Activated CD8-positive, alpha-beta memory T cell treated with anti-CD3 and anti-CD28 coated beads, Interleukin-2, amount 50 U/mL, for 1 hour (primary cell): ENCODE data around the gene ITGAD.

ENCODE experiments used
- DNase-seq: peaks from one replicate; pipeline ENCODE4 v3.0.0-alpha.2; 2020; ENCODE audit errors: extremely low read depth

Gene ITGAD

GRCh38 chr16:31365131-31365865, 27.8 kb upstream of the ITGAD start:
- DNase-seq, result no peak

GRCh38 chr16:31367853-31368252, 25.3 kb upstream of the ITGAD start:
- DNase-seq, result no peak

- DNase-seq, result no peak
These were observed 22.1 kb upstream of the ITGAD start for GRCh38 chr16:31371008-31371407.

- no peak for DNase-seq
These were observed 21.3 kb upstream of the ITGAD start for GRCh38 chr16:31371619-31372484.

- DNase-seq, result no peak
These were observed 19.9 kb upstream of the ITGAD start for GRCh38 chr16:31373235-31373634.

GRCh38 chr16:31375231-31375630, 17.9 kb upstream of the ITGAD start:
- DNase-seq, result no peak

GRCh38 chr16:31376705-31377104, 16.4 kb upstream of the ITGAD start:
- no peak for DNase-seq

GRCh38 chr16:31377210-31377903, 15.8 kb upstream of the ITGAD start:
- no peak for DNase-seq

- no peak for DNase-seq
These were observed 12.9 kb upstream of the ITGAD start for GRCh38 chr16:31380201-31380600.

- DNase-seq, result peak; percentile 7
These were observed 10.5 kb upstream of the ITGAD start for GRCh38 chr16:31382485-31383161.

- DNase-seq, result no peak
These were observed 7.5 kb upstream of the ITGAD start for GRCh38 chr16:31385680-31386079.

- no peak for DNase-seq
These were observed 6.8 kb upstream of the ITGAD start for GRCh38 chr16:31386157-31386984.

GRCh38 chr16:31388535-31388934, 4.6 kb upstream of the ITGAD start:
- DNase-seq, result no peak

- DNase-seq, result no peak
These were observed 2.6 kb upstream of the ITGAD start for GRCh38 chr16:31390504-31391041.

GRCh38 chr16:31395647-31396046, 2.5 kb downstream of the ITGAD start:
- DNase-seq, result no peak

GRCh38 chr16:31397096-31397660, 4.0 kb downstream of the ITGAD start:
- DNase-seq, result no peak

GRCh38 chr16:31397701-31398100, 4.6 kb downstream of the ITGAD start:
- DNase-seq, result no peak

- no peak for DNase-seq
These were observed 7.1 kb downstream of the ITGAD start for GRCh38 chr16:31400191-31400590.

GRCh38 chr16:31401436-31401835, 8.3 kb downstream of the ITGAD start:
- no peak for DNase-seq

- DNase-seq, result no peak
These were observed 9.6 kb downstream of the ITGAD start for GRCh38 chr16:31402687-31403086.
